ENCODE results near the gene LTC4S.

LTC4S gene

GRCh38 chr5:179794575-179794974 lies 789 bp downstream of the LTC4S start:
- no peak overlapping the region for H3K27ac ChIP-seq (ENCODE audit: low read depth, low read length)
- peak overlapping the region; percentile 68 to 76 for H3K4me3 ChIP-seq (ENCODE audit: low read depth in 1 of 2, low read length in 2 of 2)
- peak overlapping the region; percentile 46 to 70 for H3K9ac ChIP-seq (ENCODE audit: low read depth in 1 of 2, low read length in 2 of 2)
- H3K27me3 ChIP-seq (ENCODE audit: control insufficient read depth in 1 of 2, insufficient read depth in 2 of 2, low read length in 2 of 2), result no peaks in the 10 kb centered on the region
- no peaks in the 10 kb centered on the region for H3K9me3 ChIP-seq (ENCODE audit: control insufficient read depth in 1 of 2, low read length in 2 of 2)
- H3K36me3 ChIP-seq (ENCODE audit: control insufficient read depth in 1 of 2, insufficient read depth in 2 of 2, low read length in 2 of 2), result peaks cover 18 to 31% of the 10 kb centered on the region in 2 donors
- H3K4me1 ChIP-seq (ENCODE audit: control insufficient read depth in 1 of 2, insufficient read depth in 2 of 2, low read length in 2 of 2), result peaks cover 32 to 37% of the 10 kb centered on the region in 2 donors

- no peaks in the 10 kb centered on the region for H3K9me3 ChIP-seq (ENCODE audit: control insufficient read depth in 1 of 2, low read length in 2 of 2)
- peak overlapping the region; percentile 46 to 70 for H3K9ac ChIP-seq (ENCODE audit: low read depth in 1 of 2, low read length in 2 of 2)
- peak overlapping the region; percentile 68 to 76 for H3K4me3 ChIP-seq (ENCODE audit: low read depth in 1 of 2, low read length in 2 of 2)
- no peaks in the 10 kb centered on the region for H3K27me3 ChIP-seq (ENCODE audit: control insufficient read depth in 1 of 2, insufficient read depth in 2 of 2, low read length in 2 of 2)
- peak overlapping the region; percentile 62 for H3K27ac ChIP-seq (ENCODE audit: low read depth, low read length)
- peaks cover 20 to 37% of the 10 kb centered on the region in 2 donors for H3K36me3 ChIP-seq (ENCODE audit: control insufficient read depth in 1 of 2, insufficient read depth in 2 of 2, low read length in 2 of 2)
- H3K4me1 ChIP-seq (ENCODE audit: control insufficient read depth in 1 of 2, insufficient read depth in 2 of 2, low read length in 2 of 2), result peaks cover 32 to 37% of the 10 kb centered on the region in 2 donors
These were observed 1.5 kb downstream of the LTC4S start for GRCh38 chr5:179795049-179795862.

GRCh38 chr5:179795863-179796833 lies 2.4 kb downstream of the LTC4S start:
- H3K9me3 ChIP-seq (ENCODE audit: control insufficient read depth in 1 of 2, low read length in 2 of 2), result no peaks in the 10 kb centered on the region
- peaks cover 32 to 37% of the 10 kb centered on the region in 2 donors for H3K4me1 ChIP-seq (ENCODE audit: control insufficient read depth in 1 of 2, insufficient read depth in 2 of 2, low read length in 2 of 2)
- H3K4me3 ChIP-seq (ENCODE audit: low read depth in 1 of 2, low read length in 2 of 2), result peak overlapping the region; percentile 68 to 76
- no peaks in the 10 kb centered on the region for H3K27me3 ChIP-seq (ENCODE audit: control insufficient read depth in 1 of 2, insufficient read depth in 2 of 2, low read length in 2 of 2)
- H3K27ac ChIP-seq (ENCODE audit: low read depth, low read length), result peak overlapping the region; percentile 62
- peaks cover 23 to 46% of the 10 kb centered on the region in 2 donors for H3K36me3 ChIP-seq (ENCODE audit: control insufficient read depth in 1 of 2, insufficient read depth in 2 of 2, low read length in 2 of 2)
- peak overlapping the region; percentile 51 to 72 for H3K9ac ChIP-seq (ENCODE audit: low read depth in 1 of 2, low read length in 2 of 2)

- Histone ChIP-seq H3K4me1 (ENCODE audit: control insufficient read depth in 1 of 2, insufficient read depth in 2 of 2, low read length in 2 of 2) (peaks cover 34 to 40% of the 10 kb centered on the region in 2 donors), H3K27me3 (ENCODE audit: control insufficient read depth in 1 of 2, insufficient read depth in 2 of 2, low read length in 2 of 2) (no peaks in the 10 kb centered on the region), H3K9me3 (ENCODE audit: control insufficient read depth in 1 of 2, low read length in 2 of 2) (no peaks in the 10 kb centered on the region), H3K9ac (ENCODE audit: low read depth in 1 of 2, low read length in 2 of 2) (peak overlapping the region; percentile 51 to 72), H3K27ac (ENCODE audit: low read depth, low read length) (peak overlapping the region; percentile 62), H3K36me3 (ENCODE audit: control insufficient read depth in 1 of 2, insufficient read depth in 2 of 2, low read length in 2 of 2) (peaks cover 28 to 49% of the 10 kb centered on the region in 2 donors), H3K4me3 (ENCODE audit: low read depth in 1 of 2, low read length in 2 of 2) (peak overlapping the region; percentile 68 to 76)
These were observed 3.3 kb downstream of the LTC4S start for GRCh38 chr5:179796877-179797608.

- Histone ChIP-seq H3K27ac (ENCODE audit: low read depth, low read length) (no peak overlapping the region), H3K27me3 (ENCODE audit: control insufficient read depth in 1 of 2, insufficient read depth in 2 of 2, low read length in 2 of 2) (no peaks in the 10 kb centered on the region), H3K9ac (ENCODE audit: low read depth in 1 of 2, low read length in 2 of 2) (no peak overlapping the region), H3K36me3 (ENCODE audit: control insufficient read depth in 1 of 2, insufficient read depth in 2 of 2, low read length in 2 of 2) (peaks cover 34 to 53% of the 10 kb centered on the region in 2 donors), H3K4me3 (ENCODE audit: low read depth in 1 of 2, low read length in 2 of 2) (no peak overlapping the region), H3K4me1 (ENCODE audit: control insufficient read depth in 1 of 2, insufficient read depth in 2 of 2, low read length in 2 of 2) (peaks cover 41 to 44% of the 10 kb centered on the region in 2 donors), H3K9me3 (ENCODE audit: control insufficient read depth in 1 of 2, low read length in 2 of 2) (no peaks in the 10 kb centered on the region)
These were observed 4.0 kb downstream of the LTC4S start for GRCh38 chr5:179797741-179798140.

- no peak overlapping the region for H3K9ac ChIP-seq (ENCODE audit: low read depth in 1 of 2, low read length in 2 of 2)
- H3K4me3 ChIP-seq (ENCODE audit: low read depth in 1 of 2, low read length in 2 of 2), result no peak overlapping the region
- H3K36me3 ChIP-seq (ENCODE audit: control insufficient read depth in 1 of 2, insufficient read depth in 2 of 2, low read length in 2 of 2), result peaks cover 36 to 54% of the 10 kb centered on the region in 2 donors
- H3K4me1 ChIP-seq (ENCODE audit: control insufficient read depth in 1 of 2, insufficient read depth in 2 of 2, low read length in 2 of 2), result peaks cover 42 to 47% of the 10 kb centered on the region in 2 donors
- no peak overlapping the region for H3K27ac ChIP-seq (ENCODE audit: low read depth, low read length)
- H3K27me3 ChIP-seq (ENCODE audit: control insufficient read depth in 1 of 2, insufficient read depth in 2 of 2, low read length in 2 of 2), result no peaks in the 10 kb centered on the region
- H3K9me3 ChIP-seq (ENCODE audit: control insufficient read depth in 1 of 2, low read length in 2 of 2), result no peaks in the 10 kb centered on the region
These were observed 4.5 kb downstream of the LTC4S start for GRCh38 chr5:179798144-179798770.

- no peak overlapping the region for H3K27ac ChIP-seq (ENCODE audit: low read depth, low read length)
- H3K9ac ChIP-seq (ENCODE audit: low read depth in 1 of 2, low read length in 2 of 2), result no peak overlapping the region
- H3K27me3 ChIP-seq (ENCODE audit: control insufficient read depth in 1 of 2, insufficient read depth in 2 of 2, low read length in 2 of 2), result no peaks in the 10 kb centered on the region
- peaks cover 36 to 54% of the 10 kb centered on the region in 2 donors for H3K36me3 ChIP-seq (ENCODE audit: control insufficient read depth in 1 of 2, insufficient read depth in 2 of 2, low read length in 2 of 2)
- H3K4me1 ChIP-seq (ENCODE audit: control insufficient read depth in 1 of 2, insufficient read depth in 2 of 2, low read length in 2 of 2), result peaks cover 39 to 46% of the 10 kb centered on the region in 2 donors
- no peaks in the 10 kb centered on the region for H3K9me3 ChIP-seq (ENCODE audit: control insufficient read depth in 1 of 2, low read length in 2 of 2)
- H3K4me3 ChIP-seq (ENCODE audit: low read depth in 1 of 2, low read length in 2 of 2), result no peak overlapping the region
These were observed 5.2 kb downstream of the LTC4S start for GRCh38 chr5:179798771-179799643.

- H3K36me3 ChIP-seq (ENCODE audit: control insufficient read depth in 1 of 2, insufficient read depth in 2 of 2, low read length in 2 of 2), result peaks cover 36 to 54% of the 10 kb centered on the region in 2 donors
- peaks cover 39 to 46% of the 10 kb centered on the region in 2 donors for H3K4me1 ChIP-seq (ENCODE audit: control insufficient read depth in 1 of 2, insufficient read depth in 2 of 2, low read length in 2 of 2)
- no peak overlapping the region for H3K4me3 ChIP-seq (ENCODE audit: low read depth in 1 of 2, low read length in 2 of 2)
- no peak overlapping the region for H3K9ac ChIP-seq (ENCODE audit: low read depth in 1 of 2, low read length in 2 of 2)
- no peaks in the 10 kb centered on the region for H3K9me3 ChIP-seq (ENCODE audit: control insufficient read depth in 1 of 2, low read length in 2 of 2)
- no peaks in the 10 kb centered on the region for H3K27me3 ChIP-seq (ENCODE audit: control insufficient read depth in 1 of 2, insufficient read depth in 2 of 2, low read length in 2 of 2)
- H3K27ac ChIP-seq (ENCODE audit: low read depth, low read length), result no peak overlapping the region
These were observed 5.8 kb downstream of the LTC4S start for GRCh38 chr5:179799644-179799973.

Data from duodenal mucosa (tissue), 2 donors.